Ovary (tissue), 9 donors: ENCODE measurements around the gene ARL6IP1. TPM values are rescaled to one million over a fixed set of nuclear protein-coding genes. Genes with fewer than 3 reads are reported as not detected.

ENCODE experiments used
- DNase-seq, 5 donors: peaks; one replicate each; pipeline ENCODE4 v3.0.0-alpha.2; 2019 to 2020
- H3K27ac ChIP-seq, 2 donors: fragments of 200-600 bp; one replicate each; pipeline versions ENCODE4 v1.5.1 to v1.8.0; 2019 to 2022
- H3K27me3 ChIP-seq: fragments of 200-600 bp; one replicate; pipeline ENCODE4 v1.8.0; 2022
- H3K36me3 ChIP-seq: fragments of 200-600 bp; sonication (generic); one replicate; pipeline ENCODE4 v1.5.1; 2019
- H3K4me1 ChIP-seq: one replicate; pipeline ENCODE4 v1.8.1; 2013; ENCODE audit warnings: mild to moderate bottlenecking, moderate library complexity; ENCODE audit not compliant: insufficient read depth
- H3K4me3 ChIP-seq: fragments of 200-600 bp; sonication (generic); one replicate; pipeline ENCODE4 v1.5.1; 2017
- H3K9me3 ChIP-seq, 2 donors: fragments of 200-600 bp in 1 of 2; sonication (generic) in 1 of 2; one replicate each; pipeline versions ENCODE4 v1.5.1 to v1.8.1; 2013 to 2019; ENCODE audit warnings: mild to moderate bottlenecking in 1 of 2, moderate library complexity in 1 of 2
- CTCF ChIP-seq, 3 donors: fragments of 450-650 bp in 2 of 3; fragments of 200-600 bp in 1 of 3; IDR thresholded peaks; one replicate each; pipeline versions ENCODE4 v1.5.1 to v1.8.0; 2016 to 2022; ENCODE audit warnings: antibody characterized with exemption in 3 of 3, mild to moderate bottlenecking in 1 of 3
- EP300 ChIP-seq: sonication (generic); formaldehyde crosslinking; IDR thresholded peaks from one replicate; pipeline ENCODE4 v1.6.1; 2017; ENCODE audit warnings: antibody characterized with exemption
- POLR2A ChIP-seq: fragments of 450-650 bp; IDR thresholded peaks from one replicate; pipeline ENCODE4 v1.6.1; 2017; ENCODE audit warnings: antibody characterized with exemption, mild to moderate bottlenecking, moderate library complexity
- WGBS, 3 donors: extraction: QIAGEN DNeasy Blood & Tissue Kit in 1 of 3; methylation state at CpG; one replicate each; pipeline versions ENCODE4 v1.1.5 to v1.1.7; 2013 to 2017; 5-methylcytosine and 5-hydroxymethylcytosine counted together
- intact Hi-C, 4 donors: fragments of 100-400 bp; cut with DNase I; formaldehyde crosslinking; loops; one replicate each; pipeline versions ENCODE4 v1.11.0 to v1.15.1; 2022 to 2023
- polyA plus RNA-seq, 2 donors: library from polyadenylated mRNA; stranded (reverse); fragments of 200-250 nt in 1 of 2; fragments of 350-450 nt in 1 of 2; fragmentation: Illumina TruSeq in 1 of 2; extraction: RNeasy Lipid Tissue Mini Kit (QIAGEN cat#74804) in 1 of 2; gene quantifications; one replicate each; pipeline ENCODE4 v1.2.3, GENCODE V29; 2013 to 2014
- total RNA-seq, 7 donors: library from RNA; depleted of rRNA in 2 of 7; stranded (reverse); fragments of >200 nt in 2 of 7; fragmentation: NEBNext Ultra II Directional in 3 of 7; extraction: Animal tissue kit (Norgen Biotek cat#: 25700) in 3 of 7; gene quantifications; one replicate each; pipeline versions ENCODE4 v1.1.0 to v1.2.4, GENCODE V29; 2016 to 2023
- donor health status: DM: no; HTN: no; CAD: no; lungs with moderate emphysema.
- donor health status: DM: no; HTN: no; CAD: no.
- donor health status: Bipolar disorder and iron deficiency.
- donor health status: DM: yes; HTN: yes; CAD: no.
- donor health status: DM: no; HTN: no; CAD: no.
- donor health status: DM: yes; HTN: yes; CAD: no.

ARL6IP1 gene
- total and polyA plus RNA-seq, 9 donors, result 82.7 to 200 (median 109) TPM

- intact Hi-C loops, result no loop called here
- Histone ChIP-seq H3K27me3 (no peaks in the 10 kb centered on the region), H3K36me3 (no peaks in the 10 kb centered on the region), H3K4me1 (no peaks in the 10 kb centered on the region), H3K9me3 (no peaks in the 10 kb centered on the region), H3K27ac (no peak overlapping the region), H3K4me3 (no peak overlapping the region)
- TF ChIP-seq POLR2A, result no peak
- no peak for TF ChIP-seq EP300
- TF ChIP-seq CTCF (IDR thresholded peaks at IDR 0.05), result no peak
- 87 to 93% (median 88%) methylated on average over 3 of the region's 3 CpGs for WGBS, 3 donors
- no peak for DNase-seq
These were observed 10.6 kb upstream of the ARL6IP1 start for GRCh38 chr16:18811925-18812324.

- Histone ChIP-seq H3K4me3 (no peak overlapping the region), H3K36me3 (no peaks in the 10 kb centered on the region), H3K27ac (no peak overlapping the region), H3K9me3 (no peaks in the 10 kb centered on the region), H3K27me3 (no peaks in the 10 kb centered on the region), H3K4me1 (no peaks in the 10 kb centered on the region)
- intact Hi-C loops, result loop anchor here in 2 of 4 donors (10.0 kb wide), 2 partner anchors 116 to 306 kb away; partner anchors contain the start of genes ITPRIPL2 (in 1 of the 2) and SMG1 (in 1 of the 2)
- 91 to 93% (median 92%) methylated on average over 13 of the region's 13 CpGs for WGBS, 3 donors
- TF ChIP-seq POLR2A, result no peak
- no peak for TF ChIP-seq EP300
- no peak for TF ChIP-seq CTCF (IDR thresholded peaks at IDR 0.05)
- no peak for DNase-seq
These were observed 7.8 kb upstream of the ARL6IP1 start for GRCh38 chr16:18809165-18809564.

GRCh38 chr16:18805257-18805773 lies 4.0 kb upstream of the ARL6IP1 start:
- TF ChIP-seq POLR2A (no peak), EP300 (no peak)
- Histone ChIP-seq H3K36me3 (no peaks in the 10 kb centered on the region), H3K4me1 (peaks cover 5% of the 10 kb centered on the region), H3K27ac (no peak overlapping the region), H3K4me3 (no peak overlapping the region), H3K9me3 (no peaks in the 10 kb centered on the region), H3K27me3 (no peaks in the 10 kb centered on the region)
- WGBS, 3 donors, result 18 to 23% (median 20%) methylated on average over 2 of the region's 2 CpGs
- intact Hi-C loops, result loop anchor here in 2 of 4 donors (10.0 kb wide), 2 partner anchors 119 to 309 kb away; partner anchors contain the start of genes ITPRIPL2 (in 1 of the 2) and SMG1 (in 1 of the 2)
- DNase-seq, result no peak

GRCh38 chr16:18804540-18804939 lies 3.2 kb upstream of the ARL6IP1 start:
- 25 to 44% (median 39%) methylated on average over 3 of the region's 3 CpGs for WGBS, 3 donors
- intact Hi-C loops, result loop anchor here in 2 of 4 donors (5.0 to 10.0 kb wide), 3 partner anchors 120 to 310 kb away; partner anchors contain the start of genes ITPRIPL2 (in 1 of the 2) and SMG1 (in 1 of the 2)
- no peaks in the 10 kb centered on the region for H3K36me3 ChIP-seq

More at GRCh38 chr16:18804540-18804939, 3.2 kb upstream of the ARL6IP1 start:
- no peaks in the 10 kb centered on the region for H3K9me3 ChIP-seq
- no peak overlapping the region for H3K27ac ChIP-seq
- no peak for TF ChIP-seq CTCF (IDR thresholded peaks at IDR 0.05)
- no peak for TF ChIP-seq POLR2A
- H3K27me3 ChIP-seq, result no peaks in the 10 kb centered on the region
- no peak overlapping the region for H3K4me3 ChIP-seq
- no peak for DNase-seq
- peaks cover 7% of the 10 kb centered on the region for H3K4me1 ChIP-seq
